PFSK-1 (cell line): ENCODE results near the gene LAT.

Experiments used
- FOXP2 ChIP-seq: optimal IDR thresholded peaks from 2 replicates; pipeline ENCODE3; 2011; ENCODE audit warnings: borderline replicate concordance, control low read depth, inconsistent platforms; ENCODE audit not compliant: insufficient read depth; ENCODE audit errors: extremely low read length, extremely low read depth
- POLR2AphosphoS5 ChIP-seq: IDR thresholded peaks from 2 replicates; pipeline ENCODE4 v1.6.1; 2012; ENCODE audit warnings: low read depth, mild to moderate bottlenecking, control low read depth, low read length, moderate library complexity
- SIN3A ChIP-seq: IDR thresholded peaks from 2 replicates; pipeline ENCODE4 v1.6.1; 2012; ENCODE audit warnings: mild to moderate bottlenecking, low read length, moderate library complexity, borderline replicate concordance; ENCODE audit not compliant: insufficient read depth
- TAF1 ChIP-seq: IDR thresholded peaks from 2 replicates; pipeline ENCODE4 v1.6.1; 2012; ENCODE audit warnings: low read length, control low read depth, borderline replicate concordance; ENCODE audit not compliant: insufficient read depth
- TF ChIP-seq, protein P1 (sequence below), 2 experiments: IDR thresholded peaks; 2 replicates each; pipeline versions ENCODE4 v1.6.1 to v1.8.0; 2011 to 2012; ENCODE audit warnings: low read depth in 2 of 2, low read length in 2 of 2, control low read depth in 1 of 2, inconsistent platforms in 1 of 2, mild to moderate bottlenecking in 1 of 2, moderate library complexity in 1 of 2; ENCODE audit not compliant: insufficient read depth in 1 of 2

The LAT gene

GRCh38 chr16:28986046-28986445, 1.2 kb downstream of the LAT start:
- TF ChIP-seq FOXP2 (no peak), TAF1 (no peak), POLR2AphosphoS5 (no peak), SIN3A (no peak)
- TF ChIP-seq, protein P1, sequence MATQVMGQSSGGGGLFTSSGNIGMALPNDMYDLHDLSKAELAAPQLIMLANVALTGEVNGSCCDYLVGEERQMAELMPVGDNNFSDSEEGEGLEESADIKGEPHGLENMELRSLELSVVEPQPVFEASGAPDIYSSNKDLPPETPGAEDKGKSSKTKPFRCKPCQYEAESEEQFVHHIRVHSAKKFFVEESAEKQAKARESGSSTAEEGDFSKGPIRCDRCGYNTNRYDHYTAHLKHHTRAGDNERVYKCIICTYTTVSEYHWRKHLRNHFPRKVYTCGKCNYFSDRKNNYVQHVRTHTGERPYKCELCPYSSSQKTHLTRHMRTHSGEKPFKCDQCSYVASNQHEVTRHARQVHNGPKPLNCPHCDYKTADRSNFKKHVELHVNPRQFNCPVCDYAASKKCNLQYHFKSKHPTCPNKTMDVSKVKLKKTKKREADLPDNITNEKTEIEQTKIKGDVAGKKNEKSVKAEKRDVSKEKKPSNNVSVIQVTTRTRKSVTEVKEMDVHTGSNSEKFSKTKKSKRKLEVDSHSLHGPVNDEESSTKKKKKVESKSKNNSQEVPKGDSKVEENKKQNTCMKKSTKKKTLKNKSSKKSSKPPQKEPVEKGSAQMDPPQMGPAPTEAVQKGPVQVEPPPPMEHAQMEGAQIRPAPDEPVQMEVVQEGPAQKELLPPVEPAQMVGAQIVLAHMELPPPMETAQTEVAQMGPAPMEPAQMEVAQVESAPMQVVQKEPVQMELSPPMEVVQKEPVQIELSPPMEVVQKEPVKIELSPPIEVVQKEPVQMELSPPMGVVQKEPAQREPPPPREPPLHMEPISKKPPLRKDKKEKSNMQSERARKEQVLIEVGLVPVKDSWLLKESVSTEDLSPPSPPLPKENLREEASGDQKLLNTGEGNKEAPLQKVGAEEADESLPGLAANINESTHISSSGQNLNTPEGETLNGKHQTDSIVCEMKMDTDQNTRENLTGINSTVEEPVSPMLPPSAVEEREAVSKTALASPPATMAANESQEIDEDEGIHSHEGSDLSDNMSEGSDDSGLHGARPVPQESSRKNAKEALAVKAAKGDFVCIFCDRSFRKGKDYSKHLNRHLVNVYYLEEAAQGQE (IDR thresholded peaks at IDR 0.05; ENCODE audit: insufficient read depth in 1 of 2, low read depth in 2 of 2, low read length in 2 of 2), result no peak

DNA sequence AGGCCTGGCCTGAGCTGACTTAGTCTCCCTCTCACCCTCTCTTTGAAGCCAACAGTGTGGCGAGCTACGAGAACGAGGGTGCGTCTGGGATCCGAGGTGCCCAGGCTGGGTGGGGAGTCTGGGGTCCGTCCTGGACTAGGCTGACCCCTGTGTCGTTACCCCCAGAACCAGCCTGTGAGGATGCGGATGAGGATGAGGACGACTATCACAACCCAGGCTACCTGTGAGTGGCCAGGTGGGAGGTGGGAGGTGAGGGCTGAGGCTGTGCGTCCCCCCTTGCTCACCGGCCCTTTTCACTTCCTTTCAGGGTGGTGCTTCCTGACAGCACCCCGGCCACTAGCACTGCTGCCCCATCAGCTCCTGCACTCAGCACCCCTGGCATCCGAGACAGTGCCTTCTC, 1.6 kb downstream of the LAT start:
- TF ChIP-seq FOXP2 (no peak), TAF1 (no peak), POLR2AphosphoS5 (no peak), SIN3A (no peak)
- TF ChIP-seq, protein P1 (IDR thresholded peaks at IDR 0.05; ENCODE audit: insufficient read depth in 1 of 2, low read depth in 2 of 2, low read length in 2 of 2), result no peak

- TF ChIP-seq SIN3A, result no peak
- no peak for TF ChIP-seq TAF1
- no peak for TF ChIP-seq FOXP2
- TF ChIP-seq, protein P1 (IDR thresholded peaks at IDR 0.05; ENCODE audit: insufficient read depth in 1 of 2, low read depth in 2 of 2, low read length in 2 of 2), result no peak
- TF ChIP-seq POLR2AphosphoS5, result no peak
These were observed 2.5 kb downstream of the LAT start for GRCh38 chr16:28987170-28987853.

DNA sequence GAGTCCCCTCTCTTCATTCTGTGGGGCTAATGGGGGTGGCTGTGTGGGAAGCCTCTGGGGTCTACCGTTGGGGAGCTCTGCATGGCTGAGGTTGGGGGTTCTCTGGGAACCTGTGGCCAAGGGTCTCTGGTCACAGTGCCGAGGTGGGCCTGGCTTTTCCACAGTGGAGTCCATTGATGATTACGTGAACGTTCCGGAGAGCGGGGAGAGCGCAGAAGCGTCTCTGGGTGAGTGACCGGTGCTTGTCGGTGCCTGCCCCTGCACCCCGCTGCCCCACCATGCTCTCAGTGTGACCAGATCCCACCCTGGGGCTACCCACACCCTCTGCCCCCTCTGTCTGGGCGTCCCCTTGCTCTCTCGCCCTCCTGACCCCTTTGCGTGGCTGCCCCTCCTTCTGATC, 4.5 kb downstream of the LAT start:
- TF ChIP-seq TAF1, result no peak
- no peak for TF ChIP-seq SIN3A
- TF ChIP-seq FOXP2, result no peak
- no peak for TF ChIP-seq POLR2AphosphoS5
- TF ChIP-seq, protein P1 (IDR thresholded peaks at IDR 0.05; ENCODE audit: insufficient read depth in 1 of 2, low read depth in 2 of 2, low read length in 2 of 2), result no peak
